Measurements from ENCODE around the gene RCAN1. TPM values are rescaled to one million over a fixed set of nuclear protein-coding genes. Genes with fewer than 3 reads are reported as not detected.

Gene RCAN1
- total RNA-seq, 1 donor = 3.2 TPM

GRCh38 chr21:34602061-34602460 lies 12.9 kb downstream of the RCAN1 start:
- no peak for DNase-seq (ENCODE audit: low read depth in 2 of 3, low spot score in 2 of 3)

GRCh38 chr21:34599534-34600101 lies 15.3 kb downstream of the RCAN1 start:
- DNase-seq (ENCODE audit: low read depth in 2 of 3, low spot score in 2 of 3) = no peak

- no peak for DNase-seq (ENCODE audit: low read depth in 2 of 3, low spot score in 2 of 3)
Observed at GRCh38 chr21:34598931-34599400, 15.9 kb downstream of the RCAN1 start.

- no peak for DNase-seq (ENCODE audit: low read depth in 2 of 3, low spot score in 2 of 3)
Observed at GRCh38 chr21:34597406-34597805, 17.5 kb downstream of the RCAN1 start.

- no peak for DNase-seq (ENCODE audit: low read depth in 2 of 3, low spot score in 2 of 3)
Observed at GRCh38 chr21:34596561-34597271, 18.2 kb downstream of the RCAN1 start.

GRCh38 chr21:34595457-34595856 lies 19.5 kb downstream of the RCAN1 start:
- DNase-seq (ENCODE audit: low read depth in 2 of 3, low spot score in 2 of 3) = no peak

GRCh38 chr21:34594566-34595234 lies 20.2 kb downstream of the RCAN1 start:
- no peak for DNase-seq (ENCODE audit: low read depth in 2 of 3, low spot score in 2 of 3)

- DNase-seq (ENCODE audit: low read depth in 2 of 3, low spot score in 2 of 3) = no peak
Observed at GRCh38 chr21:34593954-34594531, 20.9 kb downstream of the RCAN1 start.

- DNase-seq (ENCODE audit: low read depth in 2 of 3, low spot score in 2 of 3) = no peak
Observed at GRCh38 chr21:34593423-34593822, 21.5 kb downstream of the RCAN1 start.

GRCh38 chr21:34592120-34592955 lies 22.6 kb downstream of the RCAN1 start:
- no peak for DNase-seq (ENCODE audit: low read depth in 2 of 3, low spot score in 2 of 3)

- no peak for DNase-seq (ENCODE audit: low read depth in 2 of 3, low spot score in 2 of 3)
Observed at GRCh38 chr21:34590520-34590919, 24.4 kb downstream of the RCAN1 start.

- no peak for DNase-seq (ENCODE audit: low read depth in 2 of 3, low spot score in 2 of 3)
Observed at GRCh38 chr21:34589511-34590282, 25.2 kb downstream of the RCAN1 start.

- no peak for DNase-seq (ENCODE audit: low read depth in 2 of 3, low spot score in 2 of 3)
Observed at GRCh38 chr21:34583926-34584563, 30.9 kb downstream of the RCAN1 start.

- peak in 2 of 3 donors; percentile 32 to 69 for DNase-seq (ENCODE audit: low read depth in 2 of 3, low spot score in 2 of 3)
Observed at GRCh38 chr21:34582506-34583150, 32.3 kb downstream of the RCAN1 start.

- DNase-seq (ENCODE audit: low read depth in 2 of 3, low spot score in 2 of 3) = no peak
Observed at GRCh38 chr21:34580181-34580700, 34.7 kb downstream of the RCAN1 start.

- no peak for DNase-seq (ENCODE audit: low read depth in 2 of 3, low spot score in 2 of 3)
Observed at GRCh38 chr21:34579411-34579810, 35.5 kb downstream of the RCAN1 start.

GRCh38 chr21:34576041-34576511 lies 38.8 kb downstream of the RCAN1 start:
- no peak for DNase-seq (ENCODE audit: low read depth in 2 of 3, low spot score in 2 of 3)
